Omental fat pad (tissue), 4 donors: ENCODE data around the gene GPX2. TPM values are rescaled to one million over a fixed set of nuclear protein-coding genes. Genes with fewer than 3 reads are reported as not detected.

Source experiments
- ATAC-seq: fragments of 150-250 bp; one replicate; pipeline ENCODE4 v1.9.1; 2016; ENCODE audit warnings: mild to moderate bottlenecking, moderate library complexity; ENCODE audit not compliant: low FRiP score
- DNase-seq: peaks from one replicate; pipeline ENCODE4 v3.0.0-alpha.2; 2019; ENCODE audit warnings: low spot score
- total RNA-seq, 4 donors: library from RNA; depleted of rRNA; stranded (reverse); fragments of >200 nt; gene quantifications; one replicate each; pipeline ENCODE4 v1.1.0, GENCODE V29; 2016
- TF ChIP-seq, protein P1 (sequence below), 3 donors: fragments of 450-650 bp; IDR thresholded peaks; one replicate each; pipeline ENCODE4 v1.5.1; 2016 to 2017; ENCODE audit warnings: antibody characterized with exemption in 3 of 3, mild to moderate bottlenecking in 3 of 3, moderate library complexity in 2 of 3

GPX2 gene
- total RNA-seq, 4 donors from 2014 or later: not detected

DNA sequence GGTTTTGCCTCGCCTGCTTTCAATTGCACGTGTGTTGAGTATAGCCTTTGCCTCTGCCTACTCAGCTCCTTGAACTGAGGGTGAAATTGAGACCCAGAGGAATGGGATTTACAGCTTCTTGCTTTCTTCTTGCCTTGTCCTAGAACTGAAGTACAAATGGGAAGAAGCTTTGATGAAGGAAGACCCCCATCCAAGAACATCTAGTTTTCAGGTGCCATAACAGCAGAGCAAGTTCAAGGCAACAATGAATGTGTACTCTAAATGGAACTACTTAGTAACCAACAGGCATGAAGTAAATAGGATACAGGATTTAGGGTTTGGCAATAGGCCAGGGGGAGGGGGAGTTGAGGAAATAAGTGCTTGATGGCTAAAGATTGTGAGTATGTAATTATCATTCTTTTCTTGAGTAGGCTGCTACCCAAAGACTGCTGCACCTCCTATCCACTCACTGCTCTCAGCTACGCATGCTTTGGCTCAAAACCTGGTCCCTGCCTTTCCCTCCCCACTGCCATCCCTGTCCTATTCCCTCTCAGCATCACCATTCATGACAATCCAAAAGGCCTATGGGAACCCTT, 2.1 kb downstream of the GPX2 start:
- no peak for DNase-seq
- TF ChIP-seq, protein P1, sequence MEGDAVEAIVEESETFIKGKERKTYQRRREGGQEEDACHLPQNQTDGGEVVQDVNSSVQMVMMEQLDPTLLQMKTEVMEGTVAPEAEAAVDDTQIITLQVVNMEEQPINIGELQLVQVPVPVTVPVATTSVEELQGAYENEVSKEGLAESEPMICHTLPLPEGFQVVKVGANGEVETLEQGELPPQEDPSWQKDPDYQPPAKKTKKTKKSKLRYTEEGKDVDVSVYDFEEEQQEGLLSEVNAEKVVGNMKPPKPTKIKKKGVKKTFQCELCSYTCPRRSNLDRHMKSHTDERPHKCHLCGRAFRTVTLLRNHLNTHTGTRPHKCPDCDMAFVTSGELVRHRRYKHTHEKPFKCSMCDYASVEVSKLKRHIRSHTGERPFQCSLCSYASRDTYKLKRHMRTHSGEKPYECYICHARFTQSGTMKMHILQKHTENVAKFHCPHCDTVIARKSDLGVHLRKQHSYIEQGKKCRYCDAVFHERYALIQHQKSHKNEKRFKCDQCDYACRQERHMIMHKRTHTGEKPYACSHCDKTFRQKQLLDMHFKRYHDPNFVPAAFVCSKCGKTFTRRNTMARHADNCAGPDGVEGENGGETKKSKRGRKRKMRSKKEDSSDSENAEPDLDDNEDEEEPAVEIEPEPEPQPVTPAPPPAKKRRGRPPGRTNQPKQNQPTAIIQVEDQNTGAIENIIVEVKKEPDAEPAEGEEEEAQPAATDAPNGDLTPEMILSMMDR (IDR thresholded peaks at IDR 0.05): no peak
- ATAC-seq: no peak

DNA sequence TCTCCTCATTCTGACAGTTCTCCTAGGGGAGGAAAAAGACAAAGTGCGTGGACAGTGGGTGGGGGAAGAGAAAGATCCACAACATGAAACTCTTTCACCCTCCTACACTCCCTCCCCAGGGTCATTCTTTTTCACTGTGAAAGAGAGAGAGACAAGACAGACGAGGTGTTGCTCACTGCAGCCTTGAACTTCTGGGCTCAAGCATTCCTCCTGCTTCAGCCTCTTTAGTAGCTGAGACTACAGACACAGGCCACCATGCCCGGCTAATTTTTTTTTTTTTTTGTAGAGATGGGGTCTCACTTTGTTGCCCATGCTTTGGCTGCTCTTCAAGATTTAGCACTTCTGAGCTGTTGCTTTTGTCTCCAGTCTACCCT, 2.7 kb downstream of the GPX2 start:
- ATAC-seq (no peak), DNase-seq (no peak)
- TF ChIP-seq, protein P1 (IDR thresholded peaks at IDR 0.05): no peak

DNA sequence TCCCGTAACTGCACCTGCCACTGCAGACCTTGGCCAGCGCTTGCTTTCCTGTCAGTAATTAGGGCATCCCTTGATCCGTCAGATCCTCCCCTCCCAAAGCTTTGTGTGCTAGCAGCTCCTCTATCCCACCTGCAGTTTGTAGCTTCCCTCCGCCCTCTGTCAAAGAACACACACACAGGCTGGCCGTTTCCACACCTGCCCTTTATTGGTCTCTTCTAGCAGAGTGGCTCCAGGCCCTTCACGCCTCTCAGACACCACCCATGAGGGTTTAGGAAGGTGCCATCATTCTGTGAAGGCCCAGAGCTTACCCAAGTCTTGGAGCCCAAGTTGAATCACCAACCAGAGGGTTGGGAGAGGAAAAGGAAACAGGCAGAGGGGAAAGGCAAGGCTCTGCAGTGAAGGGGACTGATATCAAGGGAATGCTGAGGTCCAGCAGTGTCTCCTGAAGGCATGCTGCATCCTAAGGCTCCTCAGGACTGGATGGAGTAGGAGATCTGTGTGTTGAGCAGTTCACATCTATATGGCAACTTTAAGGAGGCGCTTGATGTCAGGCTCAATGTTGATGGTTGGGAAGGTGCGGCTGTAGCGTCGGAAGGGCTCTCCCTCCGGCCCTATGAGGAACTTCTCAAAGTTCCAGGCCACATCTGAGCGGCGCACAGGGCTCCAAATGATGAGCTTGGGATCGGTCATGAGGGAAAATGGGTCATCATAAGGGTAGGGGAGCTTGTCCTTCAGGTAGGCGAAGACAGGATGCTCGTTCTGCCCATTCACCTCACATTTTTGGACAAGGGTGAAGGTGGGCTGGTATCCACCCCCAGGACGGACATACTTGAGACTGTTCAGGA, 3.4 kb downstream of the GPX2 start:
- TF ChIP-seq, protein P1 (IDR thresholded peaks at IDR 0.05): no peak
- DNase-seq (no peak), ATAC-seq (no peak)

DNA sequence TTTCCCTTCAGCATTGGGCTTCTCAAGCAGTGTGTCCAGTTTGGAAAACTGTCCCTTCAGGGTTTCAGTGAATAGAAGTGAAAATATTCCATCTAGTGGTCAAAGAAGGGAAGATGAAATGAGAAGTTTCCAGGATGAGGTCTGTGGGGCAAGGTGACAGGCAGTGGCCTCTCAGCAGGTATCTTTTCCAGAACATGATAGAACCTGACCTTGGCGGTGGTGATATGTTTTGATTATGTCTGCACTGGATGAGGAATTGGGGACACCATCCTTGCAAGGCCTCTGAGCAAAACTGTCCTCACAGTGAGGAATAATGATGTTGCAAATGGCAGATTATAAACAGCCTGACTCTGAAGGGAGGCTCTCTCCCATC, 4.7 kb downstream of the GPX2 start:
- ATAC-seq (no peak), DNase-seq (no peak)
- TF ChIP-seq, protein P1 (IDR thresholded peaks at IDR 0.05): no peak

DNA sequence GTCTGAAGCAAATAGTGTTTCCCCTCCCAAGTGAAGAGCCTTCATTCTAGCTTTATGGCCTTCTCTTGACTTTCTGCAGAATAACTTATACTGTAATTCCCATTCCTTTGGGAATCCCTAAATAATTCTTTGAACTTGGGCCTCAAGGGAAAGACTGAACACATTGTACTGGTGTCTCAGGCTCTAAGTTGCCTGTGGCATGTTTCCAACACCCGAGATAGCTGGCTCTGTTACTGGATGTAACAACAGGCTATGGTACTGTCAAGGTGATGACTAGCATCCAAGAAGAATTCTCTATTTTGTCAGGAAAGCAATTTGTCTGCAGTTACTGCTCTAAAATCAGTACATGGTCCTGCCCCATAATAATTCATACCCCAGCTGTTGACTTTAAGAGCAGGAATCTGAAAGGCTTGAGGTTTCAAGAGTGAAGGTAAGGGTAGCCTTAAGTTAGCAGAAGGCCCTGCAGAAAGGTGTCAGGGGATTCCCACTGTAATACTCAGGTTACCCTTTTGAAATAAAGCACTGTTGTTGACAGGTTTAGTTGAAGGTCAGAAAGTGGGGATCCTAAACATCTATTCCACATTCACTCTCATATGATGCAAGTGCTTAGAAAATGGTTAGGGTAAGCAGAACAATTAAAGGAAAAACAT, 5.2 kb downstream of the GPX2 start:
- DNase-seq (no peak), ATAC-seq (no peak)
- TF ChIP-seq, protein P1 (IDR thresholded peaks at IDR 0.05): no peak

DNA sequence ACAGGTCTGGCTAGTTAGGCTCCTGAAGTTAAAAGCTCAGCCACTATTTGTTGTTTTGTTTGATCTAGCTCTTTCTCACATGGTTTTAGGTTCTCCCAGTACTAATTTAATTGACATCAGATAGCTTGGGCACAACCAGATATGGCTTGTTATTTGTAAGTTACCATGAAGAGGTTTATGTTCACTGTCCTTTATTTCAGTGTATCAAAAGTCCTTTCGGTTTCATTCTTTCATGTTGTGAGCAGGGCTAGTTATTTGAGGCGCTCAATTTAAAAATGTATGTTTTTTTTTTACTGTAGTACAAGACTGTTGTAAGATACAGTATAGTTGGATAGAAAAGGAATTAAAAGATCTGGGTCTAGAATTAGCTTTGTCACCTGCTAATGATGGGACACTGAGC, 7.0 kb downstream of the GPX2 start:
- no peak for ATAC-seq
- TF ChIP-seq, protein P1 (IDR thresholded peaks at IDR 0.05): no peak
- no peak for DNase-seq
